AG04449 (cell line): ENCODE data around the gene SLC9A2.

Source experiments
- CTCF ChIA-PET: fragments of 350-600 bp; formaldehyde crosslinking; extraction: SDS; loops from one replicate; lab custom pipeline; 2021; ENCODE audit warnings: antibody characterized with exemption; lab: Yijun Ruan, JAX
- POLR2A ChIA-PET: fragments of 400-600, 350-600 bp; formaldehyde crosslinking; extraction: SDS; loops from one replicate; lab custom pipeline; 2020; ENCODE audit warnings: antibody characterized with exemption, inconsistent platforms; lab: Yijun Ruan, JAX
- DNase-seq: peaks from one replicate; pipeline ENCODE4 v3.0.0-alpha.2; 2010; ENCODE audit warnings: low read depth, low spot score
- H3K4me3 ChIP-seq: 2 replicates; pipeline ENCODE4 v1.5.1; 2011; ENCODE audit warnings: low read depth, mild to moderate bottlenecking, control low read depth, low read length
- CTCF ChIP-seq: IDR thresholded peaks from one replicate; pipeline ENCODE4 v1.5.1; 2011; ENCODE audit warnings: mild to moderate bottlenecking, moderate library complexity, low read length, control low read depth, inconsistent platforms; ENCODE audit not compliant: insufficient read depth; ENCODE audit errors: missing control alignments

The SLC9A2 gene

DNA sequence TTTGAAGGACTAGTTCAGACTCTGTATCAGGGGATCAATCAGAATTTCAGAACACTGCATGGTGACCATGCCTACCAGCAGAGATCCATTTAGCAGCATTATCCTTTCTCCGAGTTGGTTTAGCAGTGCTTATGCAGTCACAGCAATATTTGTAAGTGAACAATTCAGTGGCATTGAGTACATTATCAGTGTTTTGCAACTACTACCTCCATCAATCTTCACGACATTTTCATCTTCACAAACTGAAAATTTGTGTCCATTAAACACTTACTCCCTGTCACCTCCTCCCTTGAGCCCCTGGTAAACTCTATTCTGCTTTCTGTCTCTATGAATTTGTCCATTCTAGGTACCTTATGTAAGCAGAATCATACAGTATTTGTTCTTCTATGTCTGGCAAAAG, 20.1 kb downstream of the SLC9A2 start:
- no peak for DNase-seq
- no peak overlapping the region for H3K4me3 ChIP-seq
- CTCF ChIA-PET: no interaction called here
- TF ChIP-seq CTCF: no peak
- POLR2A ChIA-PET: no interaction called here

DNA sequence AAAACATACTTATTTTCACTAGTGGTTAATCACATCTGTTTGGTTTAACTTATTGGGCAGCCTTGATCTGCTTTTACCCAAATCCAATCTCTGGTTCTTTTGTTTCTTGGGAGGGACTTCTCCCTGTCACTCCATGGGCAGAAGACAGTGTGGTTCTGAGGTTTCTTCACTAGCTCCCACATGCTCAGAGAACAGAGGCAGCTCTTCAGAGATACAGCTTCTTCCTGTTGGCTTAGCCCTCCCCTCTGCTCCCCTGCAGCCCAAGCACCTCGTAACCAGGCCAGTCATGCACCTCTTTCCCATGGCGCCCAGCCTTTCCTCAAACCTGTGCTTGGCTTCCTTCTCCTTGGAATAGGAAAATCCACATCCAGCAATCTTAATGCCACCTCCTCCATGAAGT, 32.8 kb downstream of the SLC9A2 start:
- no peak overlapping the region for H3K4me3 ChIP-seq
- TF ChIP-seq CTCF: no peak
- CTCF ChIA-PET: no interaction called here
- POLR2A ChIA-PET: no interaction called here
- DNase-seq: no peak

GRCh38 chr2:102657770-102658169, 38.4 kb downstream of the SLC9A2 start:
- no peak overlapping the region for H3K4me3 ChIP-seq
- ChIA-PET CTCF (no interaction called here), POLR2A (no interaction called here)
- no peak for DNase-seq
- TF ChIP-seq CTCF: no peak

GRCh38 chr2:102660070-102660469, 40.7 kb downstream of the SLC9A2 start:
- TF ChIP-seq CTCF: no peak
- no peak for DNase-seq
- POLR2A ChIA-PET: no interaction called here
- CTCF ChIA-PET: no interaction called here
- H3K4me3 ChIP-seq: no peak overlapping the region

DNA sequence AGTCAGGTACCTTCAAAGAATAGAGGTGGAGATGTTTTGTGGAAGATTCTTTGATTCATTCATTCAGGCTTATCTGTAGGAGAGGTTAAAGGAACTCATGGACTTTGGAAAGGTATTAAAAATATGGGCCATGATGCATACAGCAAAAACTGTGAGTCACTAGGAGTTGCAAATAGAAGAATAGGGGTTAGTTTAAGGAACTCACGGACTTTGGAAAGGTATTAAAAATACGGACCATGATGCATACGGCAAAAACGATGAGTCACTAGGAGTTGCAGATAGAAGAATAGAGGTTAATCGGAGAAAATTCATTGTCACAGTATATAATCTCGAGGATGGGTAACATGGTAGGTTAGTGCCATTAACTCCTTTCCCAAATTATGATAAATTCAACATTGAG, 41.2 kb downstream of the SLC9A2 start:
- H3K4me3 ChIP-seq: no peak overlapping the region
- CTCF ChIA-PET: no interaction called here
- no peak for TF ChIP-seq CTCF
- POLR2A ChIA-PET: no interaction called here
- DNase-seq: no peak

DNA sequence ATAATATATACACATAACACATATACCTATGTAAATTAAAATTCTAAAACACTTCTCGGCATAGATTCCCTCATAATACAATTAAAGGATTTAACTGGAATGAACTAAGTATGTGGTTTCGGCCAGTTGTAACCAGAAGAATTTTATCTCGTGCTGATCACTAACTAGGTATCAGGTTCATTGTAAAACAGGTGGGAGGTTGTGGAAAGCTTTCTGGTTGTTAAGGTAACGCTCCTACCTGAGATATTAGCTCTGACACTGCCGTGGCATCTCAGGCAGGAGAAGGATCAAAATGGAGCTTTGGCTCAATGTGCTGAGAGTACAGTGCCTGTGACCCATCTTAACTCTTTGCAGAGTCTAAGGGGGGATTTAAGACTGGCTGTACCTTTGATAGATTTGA, 42.5 kb downstream of the SLC9A2 start:
- ChIA-PET POLR2A (no interaction called here), CTCF (no interaction called here)
- no peak for TF ChIP-seq CTCF
- H3K4me3 ChIP-seq: no peak overlapping the region
- DNase-seq: no peak
